Heart left ventricle (tissue), 13 donors: ENCODE results near the gene PHF24.

Experiments
- POLR2A ChIP-seq, 2 donors: fragments of 450-650 bp; IDR thresholded peaks; one replicate each; pipeline ENCODE4 v1.6.1; 2017; ENCODE audit warnings: antibody characterized with exemption in 2 of 2, mild to moderate bottlenecking in 2 of 2, moderate library complexity in 2 of 2
- TF ChIP-seq, protein P1 (sequence below), 12 donors: fragments of 200-600 bp; sonication (generic) in 4 of 12; IDR thresholded peaks; one replicate each; pipeline versions ENCODE4 v1.5.0 to v1.8.0; 2018 to 2022; ENCODE audit warnings: antibody characterized with exemption in 12 of 12, mild to moderate bottlenecking in 5 of 12
- donor health status: ischemic (EF 13 %, LVEDD 7.1; RV severe dilation, severe dysfunction).
- donor health status: DM: no; HTN: yes; CAD: no.
- donor health status: DM: no; HTN: no; CAD: no.
- donor health status: ischemic (EF 25% LVEDD 6.9; RV normal size, moderate dysfunction).
- donor health status: ischemic (EF 25% LVEDD 5.7; RV mildly dilated, moderate dysfunction).
- donor health status: ischemic (EF 35%, LVEDD 5.7; RV mildly dilated, moderate dysfunction).
- donor health status: nonischemic (EF 11% LVEDD 7.7; RV severe dilation, severe dysfunction).
- donor health status: DM: yes; HTN: yes; CAD: no.
- donor health status: PGD.
- donor health status: ischemic (EF 29% LVEDD 5.4; RV normal size, mild dysfunction).
- donor health status: nonischemic (EF 23%, LVEDD 6.1; RV moderate dilation, normal function).

GRCh38 chr9:35029852-35030251 is 71.8 kb downstream of the PHF24 start:
- TF ChIP-seq, protein P1, sequence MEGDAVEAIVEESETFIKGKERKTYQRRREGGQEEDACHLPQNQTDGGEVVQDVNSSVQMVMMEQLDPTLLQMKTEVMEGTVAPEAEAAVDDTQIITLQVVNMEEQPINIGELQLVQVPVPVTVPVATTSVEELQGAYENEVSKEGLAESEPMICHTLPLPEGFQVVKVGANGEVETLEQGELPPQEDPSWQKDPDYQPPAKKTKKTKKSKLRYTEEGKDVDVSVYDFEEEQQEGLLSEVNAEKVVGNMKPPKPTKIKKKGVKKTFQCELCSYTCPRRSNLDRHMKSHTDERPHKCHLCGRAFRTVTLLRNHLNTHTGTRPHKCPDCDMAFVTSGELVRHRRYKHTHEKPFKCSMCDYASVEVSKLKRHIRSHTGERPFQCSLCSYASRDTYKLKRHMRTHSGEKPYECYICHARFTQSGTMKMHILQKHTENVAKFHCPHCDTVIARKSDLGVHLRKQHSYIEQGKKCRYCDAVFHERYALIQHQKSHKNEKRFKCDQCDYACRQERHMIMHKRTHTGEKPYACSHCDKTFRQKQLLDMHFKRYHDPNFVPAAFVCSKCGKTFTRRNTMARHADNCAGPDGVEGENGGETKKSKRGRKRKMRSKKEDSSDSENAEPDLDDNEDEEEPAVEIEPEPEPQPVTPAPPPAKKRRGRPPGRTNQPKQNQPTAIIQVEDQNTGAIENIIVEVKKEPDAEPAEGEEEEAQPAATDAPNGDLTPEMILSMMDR (IDR thresholded peaks at IDR 0.05): no peak
- no peak for TF ChIP-seq POLR2A (IDR thresholded peaks at IDR 0.05)
